ENCODE results near the gene TIMP2.

DNA sequence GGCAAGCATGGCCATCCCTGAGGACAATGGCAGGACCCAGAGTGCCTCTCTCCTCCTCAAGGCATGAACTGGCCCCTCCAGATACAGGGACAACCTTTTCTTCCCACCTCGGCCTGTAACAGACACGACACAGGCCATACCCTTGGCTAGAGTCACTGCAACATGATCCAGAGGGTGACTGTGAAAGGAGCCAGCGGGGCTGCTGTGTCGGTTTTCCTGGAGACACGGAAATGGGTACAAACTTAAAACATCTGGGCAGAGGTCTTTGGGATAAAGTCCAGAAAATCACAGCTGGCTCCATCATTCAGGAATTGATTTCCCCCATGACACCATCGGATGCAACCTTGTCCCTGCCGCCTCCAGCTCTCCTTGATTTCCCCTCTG lies 27.5 kb downstream of the TIMP2 start:
- TF ChIP-seq, protein P1, sequence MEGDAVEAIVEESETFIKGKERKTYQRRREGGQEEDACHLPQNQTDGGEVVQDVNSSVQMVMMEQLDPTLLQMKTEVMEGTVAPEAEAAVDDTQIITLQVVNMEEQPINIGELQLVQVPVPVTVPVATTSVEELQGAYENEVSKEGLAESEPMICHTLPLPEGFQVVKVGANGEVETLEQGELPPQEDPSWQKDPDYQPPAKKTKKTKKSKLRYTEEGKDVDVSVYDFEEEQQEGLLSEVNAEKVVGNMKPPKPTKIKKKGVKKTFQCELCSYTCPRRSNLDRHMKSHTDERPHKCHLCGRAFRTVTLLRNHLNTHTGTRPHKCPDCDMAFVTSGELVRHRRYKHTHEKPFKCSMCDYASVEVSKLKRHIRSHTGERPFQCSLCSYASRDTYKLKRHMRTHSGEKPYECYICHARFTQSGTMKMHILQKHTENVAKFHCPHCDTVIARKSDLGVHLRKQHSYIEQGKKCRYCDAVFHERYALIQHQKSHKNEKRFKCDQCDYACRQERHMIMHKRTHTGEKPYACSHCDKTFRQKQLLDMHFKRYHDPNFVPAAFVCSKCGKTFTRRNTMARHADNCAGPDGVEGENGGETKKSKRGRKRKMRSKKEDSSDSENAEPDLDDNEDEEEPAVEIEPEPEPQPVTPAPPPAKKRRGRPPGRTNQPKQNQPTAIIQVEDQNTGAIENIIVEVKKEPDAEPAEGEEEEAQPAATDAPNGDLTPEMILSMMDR (IDR thresholded peaks at IDR 0.05) = no peak
- TF ChIP-seq POLR2A (IDR thresholded peaks at IDR 0.05) = no peak

Data from uterus (tissue), 2 donors.